ENCODE measurements around the gene USP17L30.
"Not testable (repeated sequence)": the region's sequence is repeated elsewhere in the genome, so short reads cannot be mapped to it uniquely, and the experiment has no call there.

USP17L30 gene

GRCh38 chr4:9362829-9363228 is at the start of gene USP17L30:
TSS of gene USP17L30 (plus strand) at chr4:9363129. CDS start at chr4:9363129, 0 bp downstream.
- DNase-seq (ENCODE audit: low read depth, low spot score): not testable (repeated sequence)

GRCh38 chr4:9324191-9324590 is 38.7 kb upstream of the USP17L30 start:
- not testable (repeated sequence) for DNase-seq (ENCODE audit: low read depth, low spot score)

GRCh38 chr4:9324865-9325264 is 38.1 kb upstream of the USP17L30 start, which contains the start of gene USP17L24:
TSS of gene USP17L24 (plus strand) at chr4:9325165. CDS start at chr4:9325165, 0 bp downstream.
- DNase-seq (ENCODE audit: low read depth, low spot score): not testable (repeated sequence)

GRCh38 chr4:9329611-9330010 is 33.3 kb upstream of the USP17L30 start, which contains the start of gene USP17L25:
TSS of gene USP17L25 (plus strand) at chr4:9329911. CDS start at chr4:9329911, 0 bp downstream.
- not testable (repeated sequence) for DNase-seq (ENCODE audit: low read depth, low spot score)

DNA sequence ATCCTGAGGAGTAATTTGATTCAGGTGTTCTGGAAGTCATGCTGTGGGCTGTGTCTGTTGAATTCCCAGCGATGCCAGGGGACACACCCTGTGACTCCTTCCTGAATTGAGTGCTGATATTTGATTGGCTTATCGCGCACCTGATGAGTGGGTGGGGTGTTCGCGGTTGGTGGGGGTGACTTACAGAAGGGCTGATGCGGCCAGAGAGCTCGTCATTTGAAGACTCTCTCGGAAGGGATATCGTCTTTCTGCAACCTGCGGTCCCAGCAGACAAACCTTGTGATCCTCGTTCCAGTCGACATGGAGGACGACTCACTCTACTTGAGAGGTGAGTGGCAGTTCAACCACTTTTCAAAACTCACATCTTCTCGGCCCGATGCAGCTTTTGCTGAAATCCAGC is 28.6 kb upstream of the USP17L30 start, which contains the start of gene USP17L26:
Gene USP17L26, plus strand, starts transcription at position 301 of the 400 bp plus-strand sequence. Its CDS starts 0 bp downstream, at position 301.
- DNase-seq (ENCODE audit: low read depth, low spot score): not testable (repeated sequence)

- not testable (repeated sequence) for DNase-seq (ENCODE audit: low read depth, low spot score)
These were observed 23.8 kb upstream of the USP17L30 start, which contains the start of gene USP17L5 for GRCh38 chr4:9339103-9339502. TSS of gene USP17L5 (plus strand) at chr4:9339403. CDS start at chr4:9339403, 0 bp downstream.

- not testable (repeated sequence) for DNase-seq (ENCODE audit: low read depth, low spot score)
These were observed 19.1 kb upstream of the USP17L30 start, which contains the start of gene USP17L27 for GRCh38 chr4:9343848-9344247. TSS of gene USP17L27 (plus strand) at chr4:9344148. CDS start at chr4:9344148, 0 bp downstream.

DNA sequence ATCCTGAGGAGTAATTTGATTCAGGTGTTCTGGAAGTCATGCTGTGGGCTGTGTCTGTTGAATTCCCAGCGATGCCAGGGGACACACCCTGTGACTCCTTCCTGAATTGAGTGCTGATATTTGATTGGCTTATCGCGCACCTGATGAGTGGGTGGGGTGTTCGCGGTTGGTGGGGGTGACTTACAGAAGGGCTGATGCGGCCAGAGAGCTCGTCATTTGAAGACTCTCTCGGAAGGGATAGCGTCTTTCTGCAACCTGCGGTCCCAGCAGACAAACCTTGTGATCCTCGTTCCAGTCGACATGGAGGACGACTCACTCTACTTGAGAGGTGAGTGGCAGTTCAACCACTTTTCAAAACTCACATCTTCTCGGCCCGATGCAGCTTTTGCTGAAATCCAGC is 14.3 kb upstream of the USP17L30 start, which contains the start of gene USP17L28:
Gene USP17L28, plus strand, starts transcription at position 301 of the 400 bp plus-strand sequence. Its CDS starts 0 bp downstream, at position 301.
- DNase-seq (ENCODE audit: low read depth, low spot score): not testable (repeated sequence)

DNA sequence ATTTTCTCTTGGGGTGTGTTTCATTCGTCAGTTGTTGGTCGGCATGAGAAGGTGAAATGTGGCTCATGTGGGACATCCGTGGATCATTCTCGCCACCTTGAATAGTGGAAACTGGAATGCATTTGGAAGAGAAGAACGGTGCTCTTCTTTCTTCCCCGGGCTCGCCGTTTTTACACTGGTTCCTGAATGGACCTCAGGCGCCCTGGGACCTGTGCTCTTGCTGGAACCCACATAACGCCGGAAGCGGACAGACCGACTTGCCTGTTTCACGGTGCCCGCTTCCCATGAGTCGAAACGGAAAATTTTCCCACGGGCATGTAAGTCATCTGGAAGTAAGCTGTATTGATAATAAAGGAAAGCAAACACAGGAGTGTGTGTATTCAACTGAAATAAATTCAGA is 12.1 kb upstream of the USP17L30 start:
- DNase-seq (ENCODE audit: low read depth, low spot score): not testable (repeated sequence)

DNA sequence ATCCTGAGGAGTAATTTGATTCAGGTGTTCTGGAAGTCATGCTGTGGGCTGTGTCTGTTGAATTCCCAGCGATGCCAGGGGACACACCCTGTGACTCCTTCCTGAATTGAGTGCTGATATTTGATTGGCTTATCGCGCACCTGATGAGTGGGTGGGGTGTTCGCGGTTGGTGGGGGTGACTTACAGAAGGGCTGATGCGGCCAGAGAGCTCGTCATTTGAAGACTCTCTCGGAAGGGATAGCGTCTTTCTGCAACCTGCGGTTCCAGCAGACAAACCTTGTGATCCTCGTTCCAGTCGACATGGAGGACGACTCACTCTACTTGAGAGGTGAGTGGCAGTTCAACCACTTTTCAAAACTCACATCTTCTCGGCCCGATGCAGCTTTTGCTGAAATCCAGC is 9.6 kb upstream of the USP17L30 start, which contains the start of gene USP17L29:
Gene USP17L29, plus strand, starts transcription at position 301 of the 400 bp plus-strand sequence. Its CDS starts 0 bp downstream, at position 301.
- not testable (repeated sequence) for DNase-seq (ENCODE audit: low read depth, low spot score)

- DNase-seq (ENCODE audit: low read depth, low spot score): not testable (repeated sequence)
These were observed 17.0 kb downstream of the USP17L30 start for GRCh38 chr4:9379881-9380280.

DNA sequence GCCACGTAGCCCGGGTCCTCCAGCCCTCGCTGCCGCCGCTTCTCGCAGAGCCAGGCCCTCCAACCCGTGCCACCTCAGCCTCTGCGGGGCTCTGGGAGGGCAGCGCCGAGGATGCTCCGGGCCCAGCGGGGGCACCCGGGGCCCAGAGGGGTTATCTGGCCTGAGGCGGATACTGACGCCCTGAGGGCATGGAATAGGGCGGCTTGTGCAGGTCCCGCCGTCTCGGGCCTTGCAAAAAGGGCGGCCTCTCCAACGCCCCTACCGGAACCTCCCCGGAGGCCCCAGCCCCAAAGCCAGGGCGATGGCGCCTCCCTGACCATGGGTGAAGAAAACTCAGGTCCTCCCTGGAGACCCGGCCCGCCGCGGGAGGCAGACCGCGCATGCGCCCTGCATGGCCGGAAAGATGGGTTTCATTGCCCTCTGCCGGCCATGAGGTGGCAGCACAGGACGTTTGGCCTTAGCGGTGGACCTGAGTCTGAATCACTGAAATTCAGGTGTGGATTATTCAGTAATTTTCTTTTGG is 18.1 kb downstream of the USP17L30 start:
- not testable (repeated sequence) for DNase-seq (ENCODE audit: low read depth, low spot score)

DNA sequence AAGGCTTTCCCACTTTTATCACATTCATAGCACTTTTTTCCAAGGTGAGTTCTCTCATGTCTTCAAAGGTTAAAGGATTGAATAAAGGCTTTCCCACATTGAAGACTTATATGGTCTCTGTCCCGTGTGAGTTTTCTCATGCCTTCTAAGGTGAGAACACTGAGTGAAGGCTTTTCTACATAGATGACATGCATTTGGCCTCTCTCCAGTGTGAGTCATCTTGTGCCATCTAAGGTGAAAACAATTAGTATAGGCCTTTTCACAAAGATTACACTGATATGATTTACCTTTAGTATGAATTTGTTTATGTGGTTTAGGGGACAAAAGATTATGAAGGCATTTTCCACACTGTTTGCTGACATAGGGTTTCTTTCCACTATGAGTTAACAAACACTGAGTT is 21.2 kb downstream of the USP17L30 start:
- no peak for DNase-seq (ENCODE audit: low read depth, low spot score)

DNA sequence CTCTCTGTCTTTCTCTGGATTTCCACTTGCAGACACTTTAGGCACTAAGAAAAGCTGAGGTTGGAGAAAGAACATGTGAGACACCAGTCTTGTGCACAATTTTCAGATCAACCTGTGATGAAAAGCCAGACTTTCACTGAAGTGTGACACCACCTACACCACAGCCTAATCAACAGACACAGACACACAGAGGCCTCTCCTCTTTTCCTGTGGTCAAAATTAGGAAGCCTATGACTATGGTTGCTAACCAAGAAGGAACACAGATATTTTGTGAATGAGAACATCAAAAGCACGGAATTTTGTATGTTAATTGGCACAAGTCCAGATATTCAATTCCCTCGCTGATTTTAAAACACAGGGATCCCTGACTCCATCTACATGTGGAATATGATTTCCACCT is 26.1 kb downstream of the USP17L30 start:
- DNase-seq (ENCODE audit: low read depth, low spot score): not testable (repeated sequence)

- not testable (repeated sequence) for DNase-seq (ENCODE audit: low read depth, low spot score)
These were observed 42.8 kb downstream of the USP17L30 start for GRCh38 chr4:9405774-9406173.

DNA sequence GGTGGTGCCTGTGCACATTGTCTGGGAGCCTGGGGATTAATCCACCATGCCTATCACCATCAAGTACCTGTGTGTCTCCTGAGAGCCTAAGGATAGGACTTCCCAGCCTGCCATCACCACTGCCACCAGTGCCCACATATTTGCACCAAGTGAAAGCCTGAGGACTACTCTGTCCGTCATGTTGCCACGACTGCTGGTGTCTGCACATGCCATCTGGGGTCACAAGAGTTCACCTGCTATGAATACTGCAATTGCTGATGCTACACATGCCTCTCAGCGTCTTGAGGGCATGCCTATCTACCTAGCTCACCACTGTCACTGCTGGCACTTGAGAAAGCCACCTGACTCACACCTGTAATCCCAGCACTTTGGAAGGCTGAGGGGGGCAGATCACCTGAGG is 43.6 kb downstream of the USP17L30 start:
- DNase-seq (ENCODE audit: low read depth, low spot score): not testable (repeated sequence)

DNA sequence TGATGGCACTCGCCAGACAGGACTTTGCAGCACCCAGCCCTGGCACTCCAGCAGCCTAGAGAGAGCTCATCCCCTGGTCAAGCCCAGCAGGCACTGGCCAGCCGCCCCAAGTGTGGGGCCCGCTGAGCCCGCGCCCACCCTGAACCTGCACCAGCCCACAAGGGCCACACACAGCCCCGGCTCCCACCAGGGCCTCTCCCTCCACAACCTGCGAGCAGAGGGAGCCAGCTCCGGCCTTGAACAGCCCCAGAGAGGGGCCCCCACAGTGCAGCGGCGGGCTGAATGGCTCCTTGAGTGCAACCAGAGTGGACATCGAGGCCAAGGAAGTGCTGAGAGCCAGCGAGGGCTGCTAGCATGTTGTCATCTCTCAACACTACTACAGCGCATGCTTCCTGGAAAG is 46.9 kb downstream of the USP17L30 start:
- no peak for DNase-seq (ENCODE audit: low read depth, low spot score)
